ENCODE measurements around the gene IL12RB2. TPM values are rescaled to one million over a fixed set of nuclear protein-coding genes. Genes with fewer than 3 reads are reported as not detected.

Gene IL12RB2
- total and polyA plus RNA-seq, 2 of the 13 experiments (the other 11 are each of a cell fraction or from before 2014, with no cell fraction given), result not detected

GRCh38 chr1:67429528-67430357, 122.1 kb downstream of the IL12RB2 start (continued):
- TF ChIP-seq, protein P1, sequence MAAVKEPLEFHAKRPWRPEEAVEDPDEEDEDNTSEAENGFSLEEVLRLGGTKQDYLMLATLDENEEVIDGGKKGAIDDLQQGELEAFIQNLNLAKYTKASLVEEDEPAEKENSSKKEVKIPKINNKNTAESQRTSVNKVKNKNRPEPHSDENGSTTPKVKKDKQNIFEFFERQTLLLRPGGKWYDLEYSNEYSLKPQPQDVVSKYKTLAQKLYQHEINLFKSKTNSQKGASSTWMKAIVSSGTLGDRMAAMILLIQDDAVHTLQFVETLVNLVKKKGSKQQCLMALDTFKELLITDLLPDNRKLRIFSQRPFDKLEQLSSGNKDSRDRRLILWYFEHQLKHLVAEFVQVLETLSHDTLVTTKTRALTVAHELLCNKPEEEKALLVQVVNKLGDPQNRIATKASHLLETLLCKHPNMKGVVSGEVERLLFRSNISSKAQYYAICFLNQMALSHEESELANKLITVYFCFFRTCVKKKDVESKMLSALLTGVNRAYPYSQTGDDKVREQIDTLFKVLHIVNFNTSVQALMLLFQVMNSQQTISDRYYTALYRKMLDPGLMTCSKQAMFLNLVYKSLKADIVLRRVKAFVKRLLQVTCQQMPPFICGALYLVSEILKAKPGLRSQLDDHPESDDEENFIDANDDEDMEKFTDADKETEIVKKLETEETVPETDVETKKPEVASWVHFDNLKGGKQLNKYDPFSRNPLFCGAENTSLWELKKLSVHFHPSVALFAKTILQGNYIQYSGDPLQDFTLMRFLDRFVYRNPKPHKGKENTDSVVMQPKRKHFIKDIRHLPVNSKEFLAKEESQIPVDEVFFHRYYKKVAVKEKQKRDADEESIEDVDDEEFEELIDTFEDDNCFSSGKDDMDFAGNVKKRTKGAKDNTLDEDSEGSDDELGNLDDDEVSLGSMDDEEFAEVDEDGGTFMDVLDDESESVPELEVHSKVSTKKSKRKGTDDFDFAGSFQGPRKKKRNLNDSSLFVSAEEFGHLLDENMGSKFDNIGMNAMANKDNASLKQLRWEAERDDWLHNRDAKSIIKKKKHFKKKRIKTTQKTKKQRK (IDR thresholded peaks at IDR 0.05; ENCODE audit: low read length), result no peak
- no peak for TF ChIP-seq ZNF331 (CRISPR knock-in tag; IDR thresholded peaks at IDR 0.05)
- no peak for TF ChIP-seq MLXIP (CRISPR knock-in tag; IDR thresholded peaks at IDR 0.05; ENCODE audit: borderline replicate concordance)
- no peak for TF ChIP-seq ZNF646 (CRISPR knock-in tag; IDR thresholded peaks at IDR 0.05)
- TF ChIP-seq KAT2B (IDR thresholded peaks at IDR 0.05; ENCODE audit: borderline replicate concordance, low read depth, low read length), result no peak
- peak; percentile 54; the same call in 1 of the 2 replicates for TF ChIP-seq NRL (CRISPR knock-in tag; IDR thresholded peaks at IDR 0.05; ENCODE audit: borderline replicate concordance)
- TF ChIP-seq NCOR1 (IDR thresholded peaks at IDR 0.05; ENCODE audit: borderline replicate concordance, low read length), result no peak
- TF ChIP-seq HOXA9 (CRISPR knock-in tag; IDR thresholded peaks at IDR 0.05; ENCODE audit: borderline replicate concordance), result no peak; the same call in 1 of the 2 replicates
- TF ChIP-seq HBP1 (CRISPR knock-in tag; IDR thresholded peaks at IDR 0.05; ENCODE audit: low read depth), result 0 out of 2 replicates have a peak, but pooled peaks have one; percentile 12
- TF ChIP-seq SCMH1 (CRISPR knock-in tag; IDR thresholded peaks at IDR 0.05; ENCODE audit: borderline replicate concordance), result no peak
- TF ChIP-seq ZBTB42 (CRISPR knock-in tag; IDR thresholded peaks at IDR 0.05), result peak; percentile 46; the same call in 1 of the 2 replicates
- peak; percentile 76 for TF ChIP-seq ZFX (CRISPR knock-in tag; IDR thresholded peaks at IDR 0.05; ENCODE audit: low read depth)
- TF ChIP-seq NR2F2 (IDR thresholded peaks at IDR 0.05; ENCODE audit: borderline replicate concordance, low read depth), result no peak
